Esophagus squamous epithelium (tissue), 5 donors: ENCODE results near the gene CACNA1H. TPM values are rescaled to one million over a fixed set of nuclear protein-coding genes. Genes with fewer than 3 reads are reported as not detected.

Experiments used
- DNase-seq: peaks from one replicate; lab custom pipeline; 2025; lab: John Stamatoyannopoulos, UW
- H3K27ac ChIP-seq, 4 donors: fragments of 200-600 bp; sonication (generic); one replicate each; pipeline ENCODE4 v1.5.1; 2016 to 2019; ENCODE audit warnings: mild to moderate bottlenecking in 1 of 4
- H3K27me3 ChIP-seq, 4 donors: fragments of 200-600 bp; sonication (generic); 1 replicate in 3 of 4; 2 replicates in 1 of 4; pipeline versions ENCODE4 v1.5.1 to v1.6.0; 2017 to 2021; ENCODE audit warnings: antibody characterized with exemption in 1 of 4
- H3K36me3 ChIP-seq, 3 donors: fragments of 200-600 bp; sonication (generic); one replicate each; pipeline ENCODE4 v1.5.1; 2016 to 2019
- H3K4me1 ChIP-seq, 3 donors: fragments of 200-600 bp; sonication (generic); one replicate each; pipeline ENCODE4 v1.5.1; 2017 to 2019
- H3K4me3 ChIP-seq, 4 donors: fragments of 200-600 bp; sonication (generic); 1 replicate in 3 of 4; 2 replicates in 1 of 4; pipeline ENCODE4 v1.5.1; 2016 to 2019; ENCODE audit warnings: mild to moderate bottlenecking in 2 of 4, moderate library complexity in 1 of 4
- H3K9me3 ChIP-seq, 3 donors: fragments of 200-600 bp; sonication (generic); one replicate each; pipeline ENCODE4 v1.5.1; 2016 to 2019
- POLR2A ChIP-seq, 4 donors: fragments of 450-650 bp; IDR thresholded peaks; one replicate each; pipeline ENCODE4 v1.6.1; 2017; ENCODE audit warnings: antibody characterized with exemption in 4 of 4, mild to moderate bottlenecking in 4 of 4, moderate library complexity in 3 of 4
- WGBS, 2 donors: methylation state at CpG; one replicate each; pipeline ENCODE4 v1.1.5; 2018; 5-methylcytosine and 5-hydroxymethylcytosine counted together
- intact Hi-C: fragments of 100-400 bp; cut with DNase I; formaldehyde crosslinking; loops from one replicate; pipeline ENCODE4 v1.15.0; 2022
- total RNA-seq, 4 donors: library from RNA; depleted of rRNA; stranded (reverse); fragments of >200 nt; gene quantifications; one replicate each; pipeline ENCODE4 v1.1.0, GENCODE V29; 2016
- TF ChIP-seq, protein P1 (sequence below), 6 experiments: fragments of 450-650 bp in 4 of 6; fragments of 200-600 bp in 2 of 6; sonication (generic) in 2 of 6; IDR thresholded peaks; one replicate each; pipeline ENCODE4 v1.5.1; 2016 to 2019; ENCODE audit warnings: antibody characterized with exemption in 6 of 6, mild to moderate bottlenecking in 4 of 6, moderate library complexity in 4 of 6
- donor health status: DM: yes; HTN: yes; CAD: no.

The CACNA1H gene
- total RNA-seq, 4 donors from 2014 or later, result 1.7 to 14.7 (median 5.6) TPM

DNA sequence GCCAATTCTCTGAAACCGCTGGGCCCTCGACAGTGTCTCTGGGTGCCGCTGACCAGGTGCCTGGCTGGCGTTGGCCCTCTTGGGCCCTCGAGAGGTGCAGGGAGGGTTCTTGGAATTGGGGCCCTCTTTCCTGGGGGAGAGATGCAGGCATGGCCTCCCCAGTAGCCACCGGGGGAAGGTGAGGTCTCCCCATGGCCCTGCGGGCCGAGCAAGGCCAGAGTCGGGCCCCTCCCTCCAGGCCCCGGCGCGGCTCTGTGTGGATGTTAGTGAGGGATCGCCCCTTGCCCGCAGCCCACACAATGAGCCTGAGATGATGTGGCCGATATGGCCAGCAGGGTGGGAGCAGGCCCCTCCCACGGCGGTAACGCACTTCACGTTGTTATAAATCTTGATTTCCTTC is 33.8 kb upstream of the CACNA1H start:
- Histone ChIP-seq H3K36me3 (no peaks in the 10 kb centered on the region), H3K9me3 (no peaks in the 10 kb centered on the region), H3K27me3 (peaks cover 0 to 95% (median 0%) of the 10 kb centered on the region in 4 donors), H3K4me3 (no peak overlapping the region), H3K4me1 (no peaks in the 10 kb centered on the region), H3K27ac (no peak overlapping the region)
- no peak for TF ChIP-seq POLR2A (IDR thresholded peaks at IDR 0.05)
- TF ChIP-seq, protein P1, sequence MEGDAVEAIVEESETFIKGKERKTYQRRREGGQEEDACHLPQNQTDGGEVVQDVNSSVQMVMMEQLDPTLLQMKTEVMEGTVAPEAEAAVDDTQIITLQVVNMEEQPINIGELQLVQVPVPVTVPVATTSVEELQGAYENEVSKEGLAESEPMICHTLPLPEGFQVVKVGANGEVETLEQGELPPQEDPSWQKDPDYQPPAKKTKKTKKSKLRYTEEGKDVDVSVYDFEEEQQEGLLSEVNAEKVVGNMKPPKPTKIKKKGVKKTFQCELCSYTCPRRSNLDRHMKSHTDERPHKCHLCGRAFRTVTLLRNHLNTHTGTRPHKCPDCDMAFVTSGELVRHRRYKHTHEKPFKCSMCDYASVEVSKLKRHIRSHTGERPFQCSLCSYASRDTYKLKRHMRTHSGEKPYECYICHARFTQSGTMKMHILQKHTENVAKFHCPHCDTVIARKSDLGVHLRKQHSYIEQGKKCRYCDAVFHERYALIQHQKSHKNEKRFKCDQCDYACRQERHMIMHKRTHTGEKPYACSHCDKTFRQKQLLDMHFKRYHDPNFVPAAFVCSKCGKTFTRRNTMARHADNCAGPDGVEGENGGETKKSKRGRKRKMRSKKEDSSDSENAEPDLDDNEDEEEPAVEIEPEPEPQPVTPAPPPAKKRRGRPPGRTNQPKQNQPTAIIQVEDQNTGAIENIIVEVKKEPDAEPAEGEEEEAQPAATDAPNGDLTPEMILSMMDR (IDR thresholded peaks at IDR 0.05), result no peak
- intact Hi-C loops, result no loop called here
- DNase-seq, result no peak
- 58 to 84% methylated on average over 3 to 5 of the region's 19 CpGs for WGBS, 2 donors

DNA sequence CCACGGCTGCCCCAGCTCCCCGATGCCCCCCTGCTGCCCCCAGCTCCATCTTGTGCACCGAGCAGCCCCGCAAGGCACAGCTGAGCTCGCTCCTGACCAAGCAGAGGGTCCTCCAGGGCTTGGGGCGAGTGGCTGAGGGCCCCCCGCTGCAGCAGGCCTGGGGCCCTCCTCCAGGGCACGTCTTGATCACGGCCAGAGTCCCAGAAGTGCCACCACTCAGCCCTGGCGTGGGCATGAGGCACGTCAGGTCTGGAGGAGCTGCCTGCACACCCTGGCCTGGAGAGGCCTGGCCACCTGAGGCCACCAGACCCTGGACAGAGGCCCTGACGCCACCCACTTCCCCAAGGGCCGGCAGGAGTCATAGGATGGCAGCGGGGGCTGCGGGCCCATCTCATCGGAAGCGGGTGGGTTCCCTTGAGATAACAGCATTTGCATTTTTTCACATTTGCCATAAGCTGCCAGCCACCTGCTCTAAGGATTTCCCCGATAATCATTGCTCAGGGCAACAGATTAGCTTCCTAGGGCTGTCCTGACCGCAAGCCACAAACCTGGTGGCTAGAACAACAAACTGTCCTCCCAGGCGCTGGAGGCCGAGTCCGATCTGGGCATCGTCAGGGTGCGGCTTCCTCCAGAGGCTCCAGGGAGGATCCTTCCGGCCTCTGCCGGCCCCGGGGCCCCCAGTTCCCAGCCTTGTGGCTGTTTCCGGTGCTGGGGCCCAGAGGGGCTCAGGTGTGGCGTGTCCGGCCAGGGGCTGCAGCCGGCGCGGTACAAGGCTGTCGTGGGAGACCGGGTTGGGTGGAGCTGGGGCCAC is 32.9 kb upstream of the CACNA1H start:
- Histone ChIP-seq H3K27me3 (peaks cover 0 to 95% (median 0%) of the 10 kb centered on the region in 4 donors), H3K9me3 (no peaks in the 10 kb centered on the region), H3K36me3 (no peaks in the 10 kb centered on the region), H3K4me1 (no peaks in the 10 kb centered on the region), H3K4me3 (no peak overlapping the region), H3K27ac (no peak overlapping the region)
- TF ChIP-seq, protein P1 (IDR thresholded peaks at IDR 0.05), result no peak
- TF ChIP-seq POLR2A (IDR thresholded peaks at IDR 0.05), result no peak
- 55 to 76% methylated on average over 5 to 10 of the region's 35 CpGs for WGBS, 2 donors
- DNase-seq, result no peak
- intact Hi-C loops, result no loop called here

DNA sequence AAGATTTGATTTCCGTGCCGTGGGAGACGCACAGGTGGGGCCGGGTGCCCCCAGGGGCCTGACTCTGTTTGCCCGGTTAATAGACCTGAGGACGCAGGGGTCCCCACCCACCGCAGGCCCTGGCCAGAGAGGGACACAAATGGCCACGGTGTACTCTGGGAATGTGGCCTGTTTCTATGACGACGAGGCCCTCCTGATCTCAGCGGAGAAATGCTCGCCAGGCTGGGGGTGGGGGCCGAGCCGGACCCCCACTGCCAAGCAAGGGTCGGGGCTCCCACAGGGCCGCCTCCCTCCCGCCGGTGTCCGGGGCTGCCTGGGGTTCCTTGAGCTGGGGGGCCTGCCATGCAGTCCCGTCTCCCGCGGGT is 32.3 kb upstream of the CACNA1H start:
- H3K9me3 ChIP-seq, result no peaks in the 10 kb centered on the region
- peaks cover 0 to 4% (median 0%) of the 10 kb centered on the region in 3 donors for H3K4me1 ChIP-seq
- 23% methylated on average over 4 of the region's 22 CpGs; no CpG with 5 or more reads in 1 of the 2 donors for WGBS, 2 donors
- intact Hi-C loops, result no loop called here
- TF ChIP-seq, protein P1 (IDR thresholded peaks at IDR 0.05), result no peak
- TF ChIP-seq POLR2A (IDR thresholded peaks at IDR 0.05), result no peak
- no peak overlapping the region for H3K27ac ChIP-seq
- H3K36me3 ChIP-seq, result no peaks in the 10 kb centered on the region
- no peak for DNase-seq
- H3K4me3 ChIP-seq, result no peak overlapping the region
- peaks cover 0 to 95% (median 0%) of the 10 kb centered on the region in 4 donors for H3K27me3 ChIP-seq

DNA sequence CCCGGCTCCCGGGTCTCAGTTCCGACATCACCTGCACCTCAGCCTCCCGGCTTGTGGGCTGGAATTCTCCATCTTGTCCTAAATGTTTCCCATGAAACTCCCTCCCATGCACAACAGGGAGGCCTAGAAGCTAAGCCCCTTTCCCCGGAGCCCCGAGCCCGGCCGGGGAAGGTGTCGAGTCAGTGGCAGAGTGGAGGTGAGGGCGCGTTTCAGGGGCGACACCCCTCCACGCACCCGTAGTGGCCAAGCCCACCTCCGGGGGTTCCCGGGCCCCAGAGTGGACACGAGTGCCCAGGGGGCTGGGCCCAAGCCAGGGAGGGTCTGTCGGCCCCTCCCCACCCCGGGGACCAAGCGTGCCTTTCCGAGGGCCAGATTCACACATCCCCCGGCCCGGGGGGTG is 31.9 kb upstream of the CACNA1H start:
- no CpG with 5 or more reads among the region's 23 CpGs for WGBS, 2 donors
- no peak for TF ChIP-seq POLR2A (IDR thresholded peaks at IDR 0.05)
- TF ChIP-seq, protein P1 (IDR thresholded peaks at IDR 0.05), result no peak
- Histone ChIP-seq H3K4me1 (peaks cover 0 to 5% (median 0%) of the 10 kb centered on the region in 3 donors), H3K27ac (no peak overlapping the region), H3K4me3 (no peak overlapping the region), H3K27me3 (peaks cover 0 to 99% (median 0%) of the 10 kb centered on the region in 4 donors), H3K9me3 (no peaks in the 10 kb centered on the region), H3K36me3 (no peaks in the 10 kb centered on the region)
- no peak for DNase-seq
- intact Hi-C loops, result no loop called here

DNA sequence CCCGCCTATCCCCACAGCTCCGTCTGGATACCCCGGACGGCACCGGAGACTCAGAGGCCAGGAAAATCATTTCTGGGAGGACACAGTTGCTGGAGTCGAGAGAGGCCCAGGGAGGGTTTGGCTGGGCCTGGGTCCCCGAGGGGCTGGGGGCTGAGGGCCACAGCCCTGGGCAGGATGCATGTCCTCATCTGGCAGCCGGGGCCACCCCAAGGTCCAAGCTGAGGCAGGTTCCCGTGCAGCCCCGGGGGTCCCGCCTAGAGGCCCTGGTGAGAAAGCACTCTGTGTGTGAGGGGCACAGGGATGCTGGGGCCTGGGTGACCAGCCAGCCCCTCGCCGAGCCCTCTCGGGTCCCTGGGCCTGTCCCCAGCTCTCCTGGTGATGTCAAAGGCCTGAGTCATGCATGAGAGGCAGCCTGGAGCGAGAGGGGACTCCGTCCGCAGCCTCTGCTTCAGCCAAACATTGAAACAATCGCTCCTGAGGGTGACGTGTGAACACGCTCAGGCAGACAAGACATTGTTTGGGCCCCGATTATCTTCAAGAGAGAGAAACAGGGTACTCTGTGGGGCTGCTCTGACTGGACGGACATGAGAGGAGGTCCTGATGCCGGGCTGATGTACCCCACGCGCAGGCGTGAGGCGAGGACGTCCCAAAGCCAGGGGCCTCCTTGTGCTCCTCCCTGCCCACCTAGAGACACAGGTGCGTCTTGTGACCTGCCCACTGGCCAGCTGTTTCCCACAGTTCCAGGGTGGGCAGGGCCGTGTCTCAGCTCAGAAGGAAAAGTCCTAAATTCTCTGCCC is 31.1 kb upstream of the CACNA1H start:
- Histone ChIP-seq H3K4me1 (peaks cover 0 to 5% (median 0%) of the 10 kb centered on the region in 3 donors), H3K36me3 (no peaks in the 10 kb centered on the region), H3K9me3 (no peaks in the 10 kb centered on the region), H3K27ac (no peak overlapping the region), H3K27me3 (peaks cover 0 to 98% (median 0%) of the 10 kb centered on the region in 4 donors), H3K4me3 (no peak overlapping the region)
- intact Hi-C loops, result no loop called here
- 65% methylated on average over 4 of the region's 30 CpGs; no CpG with 5 or more reads in 1 of the 2 donors for WGBS, 2 donors
- no peak for DNase-seq
- TF ChIP-seq, protein P1 (IDR thresholded peaks at IDR 0.05), result no peak
- TF ChIP-seq POLR2A (IDR thresholded peaks at IDR 0.05), result no peak
